Stimulated activated CD8-positive, alpha-beta memory T cell treated with anti-CD3 and anti-CD28 coated beads, Interleukin-2, amount 100 ng/mL, for 48 hours (primary cell): ENCODE results near the gene ADM5.

Experiments used
- DNase-seq, 2 donors: peaks; one replicate each; pipeline ENCODE4 v3.0.0-alpha.2; 2020; ENCODE audit warnings: low read depth in 2 of 2

Gene ADM5

GRCh38 chr19:49689133-49690078 is at the start of gene ADM5:
Gene ADM5 (plus strand): TSS chr19:49689594. CDS start chr19:49689838, 244 bp downstream.
- peak in 1 of 2 donors; percentile 35 for DNase-seq

DNA sequence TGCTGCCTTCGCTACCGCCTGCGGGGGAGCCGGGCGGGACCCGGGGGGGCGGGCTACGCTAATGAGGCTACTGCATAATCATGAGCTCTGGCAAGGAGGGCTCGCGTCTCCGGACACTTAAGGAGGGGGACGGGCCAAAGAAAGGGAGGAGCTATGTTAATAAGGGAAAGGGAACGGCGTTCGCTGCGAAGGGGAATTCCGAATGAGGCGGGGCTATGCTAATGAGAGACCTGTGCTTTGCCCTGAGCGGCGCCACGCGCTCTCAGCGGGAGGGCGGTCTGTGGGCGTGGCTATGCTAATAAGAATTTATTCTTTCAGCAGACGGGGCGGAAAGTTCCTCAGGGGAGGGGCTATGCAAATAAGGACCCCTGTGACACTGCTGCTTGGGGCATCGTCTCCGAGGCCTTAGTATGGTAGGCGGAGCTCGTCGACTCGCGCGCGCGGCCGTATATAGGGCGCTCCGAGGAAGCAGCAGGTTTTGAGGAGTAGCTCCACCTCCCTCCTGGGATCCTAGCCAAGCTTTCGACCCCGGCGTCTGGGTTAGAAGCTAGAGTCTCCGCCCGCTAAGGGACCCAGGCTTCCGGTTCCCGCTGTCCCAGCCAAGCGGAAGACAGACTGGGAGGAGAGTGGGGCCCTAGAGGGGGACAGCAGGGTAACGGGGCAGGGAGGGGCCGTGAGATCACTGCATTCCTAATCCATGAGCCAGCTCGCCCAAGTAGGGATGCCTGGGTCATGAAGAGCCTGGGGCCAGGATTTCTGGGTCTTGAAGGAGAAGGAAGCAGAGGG is 49.1 kb upstream of the ADM5 start, which contains the start of gene RRAS:
TSS of gene RRAS (minus strand) at position 31 of the 786 bp plus-strand sequence. CDS start 45 bp downstream, outside the sequence.
- DNase-seq = peak; percentile 99 to 100

DNA sequence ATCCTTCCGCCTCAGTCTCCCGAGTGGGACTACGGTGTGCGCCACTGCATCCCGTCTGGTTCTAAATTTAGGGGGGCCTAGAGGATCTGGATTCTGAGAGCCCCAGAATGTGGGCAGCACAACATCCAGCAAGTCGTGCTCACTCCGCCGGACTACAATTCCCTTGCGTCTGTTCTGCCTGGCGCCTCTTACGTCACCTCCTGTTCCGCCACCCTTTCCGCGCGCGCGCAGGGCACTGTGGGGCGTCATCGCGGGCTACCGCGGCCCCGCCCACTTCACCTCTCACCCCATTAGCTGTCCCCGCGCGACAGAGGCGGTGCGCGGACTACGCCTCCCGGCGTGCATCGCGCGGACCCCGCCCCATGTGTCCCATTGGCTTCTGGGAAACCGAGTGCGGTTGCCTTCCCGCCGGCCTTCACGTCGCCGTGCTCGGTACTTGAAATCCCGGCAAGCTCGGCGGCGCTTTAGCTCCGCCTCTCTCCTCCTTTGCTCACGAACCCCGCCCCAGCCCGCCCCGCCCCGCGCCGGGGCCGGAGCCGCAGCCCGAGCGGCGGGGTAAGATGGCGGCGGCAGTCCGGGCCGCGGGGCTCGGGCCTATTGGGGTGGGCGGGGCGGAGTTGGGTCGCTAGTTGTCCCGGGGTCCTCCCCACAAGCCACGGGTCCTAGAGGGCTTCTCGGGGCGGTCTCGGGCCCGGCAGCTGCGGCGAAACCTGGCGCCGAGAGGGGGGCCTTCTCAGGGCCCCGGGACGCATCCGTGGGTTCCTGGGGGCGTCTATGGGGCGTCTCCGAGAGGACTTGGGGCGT is 47.5 kb upstream of the ADM5 start, which contains the start of gene SCAF1:
TSS of gene SCAF1 (plus strand) at position 522 of the 804 bp plus-strand sequence. CDS start 2,818 bp downstream, outside the sequence.
- DNase-seq = peak; percentile 98 to 99

DNA sequence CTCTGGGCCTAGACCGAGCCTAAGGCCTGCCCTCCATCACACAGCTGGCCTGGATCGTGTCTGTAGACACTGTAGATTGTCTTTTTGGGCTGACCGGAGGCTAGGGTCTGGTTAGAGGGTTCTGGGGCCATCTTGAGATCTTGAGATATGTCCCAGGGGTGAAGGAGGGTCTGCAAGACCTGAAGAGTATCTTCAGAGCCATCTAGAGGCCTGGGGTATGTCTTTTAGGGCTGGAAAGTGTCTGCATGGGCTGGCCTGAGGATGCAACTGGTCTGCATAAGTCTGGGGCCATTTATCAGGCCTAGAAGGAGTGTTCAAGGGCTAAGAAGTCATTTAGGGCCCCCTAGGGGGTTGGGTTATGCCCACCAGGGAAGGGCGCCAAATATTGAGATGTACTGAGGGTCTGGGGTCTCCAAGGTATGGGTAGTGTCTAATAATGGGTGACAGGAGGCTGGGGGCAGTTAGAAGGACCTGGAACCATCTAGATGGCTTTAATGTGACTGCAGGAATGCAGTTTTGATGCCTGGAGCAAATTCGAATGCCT is 46.8 kb upstream of the ADM5 start:
- DNase-seq = no peak

DNA sequence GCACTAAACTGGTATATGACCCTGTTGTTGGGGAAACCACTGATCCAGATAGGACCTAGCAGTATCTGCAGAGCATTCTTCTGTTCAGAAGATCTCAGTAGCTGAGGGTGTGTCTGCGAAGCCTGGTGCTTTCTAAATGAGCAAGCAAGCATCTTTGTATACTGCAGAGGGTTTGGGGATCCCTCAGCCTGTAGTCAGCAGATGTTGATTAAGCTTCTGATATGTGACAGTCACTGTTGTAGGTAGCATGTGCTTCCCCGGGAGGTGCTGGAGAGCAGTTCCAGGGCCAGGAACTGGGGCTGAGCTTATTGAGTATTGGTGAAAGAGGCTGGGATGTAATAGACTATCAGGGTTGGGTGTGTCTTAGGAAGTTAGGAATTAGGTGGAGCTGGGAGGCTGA is 45.9 kb upstream of the ADM5 start:
- DNase-seq = no peak

- no peak for DNase-seq
Measured at GRCh38 chr19:49645592-49645991, 43.8 kb upstream of the ADM5 start.

GRCh38 chr19:49645995-49646394 is 43.4 kb upstream of the ADM5 start:
- DNase-seq = no peak

- no peak for DNase-seq
Measured at GRCh38 chr19:49646586-49646985, 42.8 kb upstream of the ADM5 start.

- DNase-seq = no peak
Measured at GRCh38 chr19:49651029-49651819, 38.2 kb upstream of the ADM5 start.

- no peak for DNase-seq
Measured at GRCh38 chr19:49651820-49652550, 37.4 kb upstream of the ADM5 start.

- DNase-seq = no peak
Measured at GRCh38 chr19:49652551-49653465, 36.6 kb upstream of the ADM5 start.

DNA sequence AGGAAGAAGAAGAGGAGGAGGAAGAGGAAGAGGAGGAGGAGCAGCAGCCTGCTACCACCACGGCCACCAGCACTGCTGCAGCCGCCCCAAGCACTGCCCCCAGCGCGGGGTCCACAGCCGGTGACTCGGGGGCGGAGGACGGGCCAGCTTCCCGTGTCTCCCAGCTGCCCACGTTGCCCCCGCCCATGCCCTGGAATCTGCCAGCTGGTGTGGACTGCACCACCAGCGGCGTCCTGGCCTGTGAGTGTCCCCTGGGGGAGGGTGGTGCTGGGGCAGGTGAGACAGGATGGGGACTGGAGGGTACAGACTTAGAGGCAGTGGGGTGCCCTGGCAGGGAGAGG is 36.0 kb upstream of the ADM5 start:
- DNase-seq = no peak

DNA sequence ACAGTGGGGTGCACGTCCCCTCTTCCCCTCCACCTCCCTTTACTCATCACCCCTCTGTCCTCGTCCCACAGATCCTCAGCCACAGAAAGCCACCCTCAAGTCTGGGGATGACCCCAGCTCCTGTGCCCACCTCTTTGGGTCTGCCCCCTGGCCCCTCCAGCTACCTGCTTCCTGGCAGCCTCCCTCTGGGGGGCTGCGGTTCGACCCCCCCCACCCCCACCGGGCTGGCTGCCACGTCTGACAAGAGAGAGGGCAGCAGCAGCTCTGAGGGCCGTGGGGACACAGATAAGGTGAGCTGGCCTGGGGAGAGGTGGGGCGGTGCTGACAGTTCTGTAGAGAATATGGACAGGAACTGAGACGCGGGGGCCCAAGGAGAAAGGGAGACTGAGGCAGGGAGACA is 34.8 kb upstream of the ADM5 start:
- DNase-seq = no peak

DNA sequence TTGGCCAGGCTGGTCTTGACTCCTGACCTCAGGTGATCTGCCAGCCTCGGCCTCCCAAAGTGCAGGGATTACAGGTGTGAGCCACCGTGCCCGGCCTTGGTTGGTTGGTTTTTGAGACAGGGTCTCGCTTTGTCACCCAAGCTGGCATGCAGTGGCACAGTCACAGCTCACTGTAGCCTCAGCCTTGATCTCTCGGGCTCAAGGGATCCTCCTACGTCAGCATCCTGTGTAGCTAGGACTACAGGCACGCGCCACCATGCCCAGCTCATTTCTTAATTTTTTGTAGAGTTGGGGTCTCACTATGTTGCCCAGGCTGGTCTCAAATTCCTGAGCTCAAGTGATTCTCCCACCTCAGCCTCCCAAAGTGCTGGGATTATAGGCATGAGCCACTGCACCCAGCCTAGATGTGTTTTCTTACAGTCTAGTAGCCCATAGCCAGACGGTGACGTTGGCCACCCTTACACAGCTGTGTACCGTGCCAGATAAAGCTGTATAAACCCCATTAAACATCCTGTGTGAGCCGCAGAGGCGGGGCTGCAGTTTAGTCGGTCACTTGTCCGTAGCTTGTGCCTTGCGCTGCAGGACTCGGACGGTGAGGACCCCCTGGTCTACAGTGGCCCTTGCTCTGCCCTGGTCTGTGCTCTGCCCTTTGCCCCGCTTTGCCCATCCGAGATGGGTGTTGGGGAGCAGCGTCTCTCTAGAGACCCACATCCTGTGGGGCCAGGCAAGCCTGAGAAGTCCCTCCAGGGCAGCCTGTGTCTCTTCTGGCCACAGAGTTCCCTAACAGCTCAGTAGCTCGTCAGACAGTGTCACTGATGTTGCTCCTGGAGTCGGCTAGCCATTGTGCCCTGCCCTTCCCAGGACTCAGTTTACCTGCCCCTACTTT is 33.6 kb upstream of the ADM5 start:
- DNase-seq = no peak

GRCh38 chr19:49656456-49657109 is 32.8 kb upstream of the ADM5 start:
- DNase-seq = no peak

- DNase-seq = no peak
Measured at GRCh38 chr19:49657493-49658138, 31.8 kb upstream of the ADM5 start.

DNA sequence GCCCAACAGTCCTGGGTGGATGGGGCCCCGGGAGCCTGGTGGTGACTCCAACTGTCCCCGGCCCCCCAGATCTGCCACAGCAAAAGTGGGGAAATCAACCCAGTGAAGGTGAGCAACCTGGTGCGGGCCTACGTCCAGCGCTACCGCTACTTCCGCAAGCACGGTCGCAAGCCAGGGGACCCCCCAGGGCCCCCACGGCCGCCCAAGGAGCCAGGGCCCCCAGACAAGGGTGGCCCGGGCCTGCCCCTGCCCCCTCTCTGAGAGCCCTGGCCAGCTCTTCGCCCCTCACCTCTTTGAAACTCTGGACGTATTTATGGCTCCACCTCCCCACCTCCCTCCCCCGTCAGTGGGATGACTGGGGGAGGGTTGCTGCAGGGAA is 31.3 kb upstream of the ADM5 start:
- no peak for DNase-seq
